Fibroblast of the aortic adventitia (primary cell): ENCODE data around the gene HSPB8. TPM values are rescaled to one million over a fixed set of nuclear protein-coding genes. Genes with fewer than 3 reads are reported as not detected.

ENCODE experiments used
- DNase-seq: peaks from one replicate; pipeline ENCODE4 v3.0.0-alpha.2; 2010; ENCODE audit warnings: low read depth
- H3K4me3 ChIP-seq: 2 replicates; pipeline ENCODE4 v1.5.1; 2011; ENCODE audit warnings: low read depth, mild to moderate bottlenecking, control low read depth, low read length, moderate library complexity
- CTCF ChIP-seq: IDR thresholded peaks from 2 replicates; pipeline ENCODE4 v1.5.1; 2011; ENCODE audit warnings: mild to moderate bottlenecking, low read length, control low read depth, inconsistent platforms; ENCODE audit not compliant: insufficient read depth
- total RNA-seq: library from RNA; depleted of rRNA; stranded (reverse); fragments of >200 nt; gene quantifications from 2 replicates; pipeline ENCODE4 v1.2.3, GENCODE V29; 2012; ENCODE audit warnings: low replicate concordance

HSPB8 gene
- total RNA-seq, 1 donor: 7.7 TPM

GRCh38 chr12:119222222-119222951 is 43.7 kb downstream of the HSPB8 start:
- no peak for DNase-seq
- no peak for TF ChIP-seq CTCF
- H3K4me3 ChIP-seq: no peak overlapping the region

GRCh38 chr12:119225454-119225853 is 46.7 kb downstream of the HSPB8 start:
- TF ChIP-seq CTCF: no peak
- no peak for DNase-seq
- H3K4me3 ChIP-seq: no peak overlapping the region

GRCh38 chr12:119227292-119227691 is 48.6 kb downstream of the HSPB8 start:
- TF ChIP-seq CTCF: no peak
- DNase-seq: no peak
- H3K4me3 ChIP-seq: no peak overlapping the region

- H3K4me3 ChIP-seq: no peak overlapping the region
- no peak for DNase-seq
- no peak for TF ChIP-seq CTCF
Measured at GRCh38 chr12:119229205-119229604, 50.5 kb downstream of the HSPB8 start.

GRCh38 chr12:119229837-119230236 is 51.1 kb downstream of the HSPB8 start:
- no peak for TF ChIP-seq CTCF
- DNase-seq: peak; percentile 53
- H3K4me3 ChIP-seq: peak overlapping the region; percentile 23

GRCh38 chr12:119230807-119231206 is 52.1 kb downstream of the HSPB8 start:
- DNase-seq: no peak
- H3K4me3 ChIP-seq: no peak overlapping the region
- no peak for TF ChIP-seq CTCF

GRCh38 chr12:119231774-119232173 is 53.0 kb downstream of the HSPB8 start:
- no peak for DNase-seq
- no peak for TF ChIP-seq CTCF
- no peak overlapping the region for H3K4me3 ChIP-seq
